Uterus (tissue), 2 donors: Measurements from ENCODE around the gene VWF.

Source experiments
- POLR2A ChIP-seq, 2 donors: fragments of 450-650 bp; IDR thresholded peaks; one replicate each; pipeline ENCODE4 v1.6.1; 2016; ENCODE audit warnings: antibody characterized with exemption in 2 of 2, mild to moderate bottlenecking in 1 of 2, moderate library complexity in 1 of 2
- TF ChIP-seq, protein P1 (sequence below), 4 experiments: fragments of 200-600 bp in 2 of 4; fragments of 450-650 bp in 2 of 4; sonication (generic) in 2 of 4; IDR thresholded peaks; one replicate each; pipeline ENCODE4 v1.5.1; 2016 to 2019; ENCODE audit warnings: antibody characterized with exemption in 4 of 4, mild to moderate bottlenecking in 2 of 4, moderate library complexity in 1 of 4

DNA sequence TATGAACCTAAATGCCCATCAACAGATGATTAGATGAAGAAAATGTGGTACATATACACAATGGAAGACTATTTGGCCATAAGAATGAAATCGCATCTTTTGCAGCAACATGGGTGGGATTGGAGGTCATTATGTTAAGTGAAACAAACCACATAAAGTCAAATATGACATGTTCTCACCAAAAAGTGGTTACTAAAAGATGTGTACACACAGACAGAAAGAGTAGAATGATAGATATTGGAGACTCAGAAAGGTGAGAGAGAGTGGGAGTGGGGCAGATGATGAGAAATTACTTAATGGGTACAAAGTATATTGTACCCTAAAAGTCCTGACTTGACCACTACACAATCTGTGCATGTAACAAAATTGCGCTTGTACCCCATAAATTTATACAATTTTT is 19.6 kb downstream of the VWF start:
- TF ChIP-seq, protein P1, sequence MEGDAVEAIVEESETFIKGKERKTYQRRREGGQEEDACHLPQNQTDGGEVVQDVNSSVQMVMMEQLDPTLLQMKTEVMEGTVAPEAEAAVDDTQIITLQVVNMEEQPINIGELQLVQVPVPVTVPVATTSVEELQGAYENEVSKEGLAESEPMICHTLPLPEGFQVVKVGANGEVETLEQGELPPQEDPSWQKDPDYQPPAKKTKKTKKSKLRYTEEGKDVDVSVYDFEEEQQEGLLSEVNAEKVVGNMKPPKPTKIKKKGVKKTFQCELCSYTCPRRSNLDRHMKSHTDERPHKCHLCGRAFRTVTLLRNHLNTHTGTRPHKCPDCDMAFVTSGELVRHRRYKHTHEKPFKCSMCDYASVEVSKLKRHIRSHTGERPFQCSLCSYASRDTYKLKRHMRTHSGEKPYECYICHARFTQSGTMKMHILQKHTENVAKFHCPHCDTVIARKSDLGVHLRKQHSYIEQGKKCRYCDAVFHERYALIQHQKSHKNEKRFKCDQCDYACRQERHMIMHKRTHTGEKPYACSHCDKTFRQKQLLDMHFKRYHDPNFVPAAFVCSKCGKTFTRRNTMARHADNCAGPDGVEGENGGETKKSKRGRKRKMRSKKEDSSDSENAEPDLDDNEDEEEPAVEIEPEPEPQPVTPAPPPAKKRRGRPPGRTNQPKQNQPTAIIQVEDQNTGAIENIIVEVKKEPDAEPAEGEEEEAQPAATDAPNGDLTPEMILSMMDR (IDR thresholded peaks at IDR 0.05), result no peak
- TF ChIP-seq POLR2A (IDR thresholded peaks at IDR 0.05), result no peak
